CD4-positive, alpha-beta T cell treated with Interleukin-1 beta for 1 hour (primary cell): Measurements from ENCODE around the gene RAB27A.
"Not testable (repeated sequence)": the region's sequence is repeated elsewhere in the genome, so short reads cannot be mapped to it uniquely, and the experiment has no call there.

Source experiments
- DNase-seq, 2 donors: peaks; one replicate each; pipeline ENCODE4 v3.0.0-alpha.2; 2020 to 2022

The RAB27A gene

GRCh38 chr15:55289746-55290527 lies at the start of gene RAB27A:
Gene RAB27A, minus strand, starts transcription at chr15:55289813. Its CDS starts 54,879 bp downstream, at chr15:55234934.
- DNase-seq = peak; percentile 79 to 81

- DNase-seq = no peak
Measured at GRCh38 chr15:55337160-55337559, 47.5 kb upstream of the RAB27A start.

DNA sequence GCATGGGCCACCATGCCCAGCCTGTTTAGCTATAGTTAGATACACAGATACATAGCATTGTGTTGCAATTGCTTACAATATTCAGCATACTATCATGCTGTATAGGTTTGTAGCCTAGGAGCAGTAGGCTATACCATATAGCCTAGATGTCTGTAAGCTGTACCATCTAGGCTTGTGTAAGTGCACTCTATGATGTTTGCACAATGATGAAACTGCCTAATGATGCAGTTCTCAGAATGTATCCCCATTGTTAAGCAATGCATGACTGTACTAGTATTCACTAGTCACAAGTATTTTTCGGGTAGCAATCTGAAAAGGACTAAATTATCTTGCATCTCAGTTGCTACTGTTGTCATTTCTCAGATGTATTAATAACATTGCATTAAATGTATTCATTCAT lies 45.4 kb upstream of the RAB27A start:
- DNase-seq = no peak

GRCh38 chr15:55334371-55334770 lies 44.8 kb upstream of the RAB27A start:
- no peak for DNase-seq

DNA sequence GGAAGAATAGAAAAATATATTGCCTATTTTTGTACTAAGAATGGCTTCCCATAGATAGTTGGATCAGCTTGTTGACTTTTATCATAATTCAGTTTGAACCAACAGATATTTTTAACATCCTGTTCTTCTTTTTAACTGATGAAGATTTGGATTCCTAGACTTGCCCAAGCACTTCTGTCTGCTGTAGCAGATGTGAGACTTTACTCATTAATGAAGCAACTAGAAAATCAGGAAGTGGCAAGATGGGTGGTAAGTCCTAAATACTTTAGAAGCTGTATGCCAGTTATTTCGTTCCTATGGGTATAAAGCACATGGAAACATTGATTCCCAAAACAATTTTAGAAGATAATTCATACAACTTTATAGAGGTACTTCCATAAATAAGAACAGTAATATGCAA lies 37.8 kb upstream of the RAB27A start:
- no peak for DNase-seq

- no peak for DNase-seq
Measured at GRCh38 chr15:55322467-55322866, 32.9 kb upstream of the RAB27A start.

DNA sequence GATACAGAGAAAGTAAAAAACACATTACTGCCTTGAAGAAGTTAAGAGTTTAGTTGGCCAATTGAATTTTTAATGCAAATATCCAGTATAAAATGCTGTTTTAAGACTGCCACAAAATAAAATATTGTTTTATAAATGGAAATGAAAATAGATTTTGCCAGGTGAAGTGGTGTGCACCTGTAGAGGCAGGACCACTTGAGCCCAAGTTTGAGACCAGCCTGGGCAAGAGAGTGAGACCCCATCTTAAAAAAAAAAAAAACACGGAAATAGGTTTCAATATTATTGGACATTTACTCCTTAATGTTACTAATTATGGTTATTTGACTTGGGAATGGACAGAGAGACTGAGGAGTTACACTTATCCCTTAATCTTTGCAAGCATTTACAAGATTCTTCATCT lies 31.4 kb upstream of the RAB27A start:
- DNase-seq = no peak

DNA sequence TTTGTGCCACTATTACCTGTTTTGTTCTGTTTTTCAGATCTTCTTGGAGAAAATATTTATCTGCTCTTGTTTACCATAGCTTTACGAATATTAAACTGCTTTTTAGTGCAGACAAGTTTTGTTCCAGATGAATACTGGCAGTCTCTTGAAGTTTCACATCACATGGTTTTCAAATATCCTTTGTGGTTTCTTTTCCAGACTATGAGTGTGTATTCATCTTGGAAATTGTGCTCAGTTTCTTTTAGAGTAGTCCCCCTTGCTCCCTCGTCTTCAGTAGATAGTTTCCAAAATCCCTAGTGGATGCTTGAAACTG lies 30.6 kb upstream of the RAB27A start:
- no peak for DNase-seq

DNA sequence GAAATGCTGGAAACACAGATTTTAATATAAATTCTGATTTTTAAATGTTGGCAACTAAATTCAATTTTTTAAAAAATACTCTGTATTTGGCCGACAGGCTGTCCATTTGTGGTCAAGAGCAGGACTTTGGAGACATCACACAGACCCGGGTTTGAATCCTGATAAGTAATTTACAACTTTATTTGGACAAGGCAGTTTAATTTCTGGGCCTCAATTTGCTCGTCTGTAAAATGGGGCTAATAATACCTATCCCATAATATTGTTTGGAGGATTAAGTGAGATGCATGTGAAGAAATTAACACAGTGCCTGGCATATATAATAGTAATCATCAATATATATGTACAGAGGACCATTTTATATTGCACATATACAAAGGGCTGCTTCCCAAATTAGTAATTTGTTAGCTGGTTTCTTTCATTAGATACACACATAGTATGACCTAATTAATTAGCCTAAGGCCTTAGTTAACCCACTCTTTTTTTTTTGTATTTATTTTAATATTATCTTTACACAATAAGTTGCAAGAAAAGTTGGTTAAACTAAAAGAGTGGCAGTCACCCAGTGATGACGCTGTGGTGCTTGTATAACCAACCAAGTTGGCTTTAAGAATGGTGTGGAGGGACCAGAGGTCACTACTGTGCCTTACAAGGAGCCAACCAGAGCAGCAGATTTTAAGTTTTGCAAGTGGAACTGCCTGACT lies 30.1 kb upstream of the RAB27A start:
- peak in 1 of 2 donors; percentile 15 for DNase-seq

DNA sequence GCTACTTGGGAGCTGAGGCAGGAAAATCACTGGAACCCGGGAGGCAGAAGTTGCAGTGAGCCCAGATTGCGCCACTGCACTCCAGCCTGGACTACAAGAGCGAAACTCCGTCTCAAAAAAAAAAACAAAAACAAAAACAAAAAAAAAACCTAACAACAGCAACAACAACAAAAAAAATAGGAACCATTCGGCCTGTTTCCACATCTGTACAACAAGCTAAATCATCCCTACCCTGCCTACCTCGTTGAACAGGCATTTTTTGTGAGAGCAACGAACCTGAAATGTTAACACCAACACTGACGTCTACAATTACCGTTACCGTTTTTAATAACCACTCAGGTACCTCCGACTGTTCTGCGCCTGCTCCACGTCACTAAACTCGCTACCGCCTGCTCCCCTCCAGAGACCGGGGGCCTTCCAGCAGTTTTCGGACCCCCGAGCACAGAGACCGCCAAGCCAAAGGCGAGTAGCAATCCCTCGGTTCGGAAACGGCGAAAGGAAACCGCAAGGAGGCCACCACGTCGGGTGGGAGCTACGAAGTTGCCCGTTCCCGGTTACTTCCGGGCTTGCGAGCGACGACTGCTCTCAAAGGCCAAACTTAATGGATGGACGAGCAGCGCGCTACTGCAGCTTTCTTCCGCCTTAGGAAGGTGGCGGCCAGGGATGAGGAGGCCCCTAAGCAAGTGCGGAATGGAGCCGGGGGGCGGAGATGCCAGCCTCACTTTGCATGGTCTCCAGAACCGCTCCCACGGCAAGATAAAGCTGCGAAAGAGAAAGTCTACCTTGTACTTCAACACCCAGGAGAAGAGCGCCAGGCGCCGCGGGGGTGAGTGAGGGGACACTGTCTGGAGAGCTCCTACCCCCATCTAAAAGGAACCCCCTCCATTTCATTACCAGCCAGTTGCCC lies 29.2 kb upstream of the RAB27A start, which contains the start of the genes PIGB and PIGBOS1:
Gene PIGB, plus strand, starts transcription at position 635 of the 907 bp plus-strand sequence. Its CDS starts 29 bp downstream, at position 664.
Gene PIGBOS1, minus strand, starts transcription at position 536 of the 907 bp plus-strand sequence. CDS start 1,331 bp downstream, outside the sequence.
- DNase-seq = peak; percentile 83 to 84

- DNase-seq = not testable (repeated sequence)
Measured at GRCh38 chr15:55302801-55303200, 13.2 kb upstream of the RAB27A start.

DNA sequence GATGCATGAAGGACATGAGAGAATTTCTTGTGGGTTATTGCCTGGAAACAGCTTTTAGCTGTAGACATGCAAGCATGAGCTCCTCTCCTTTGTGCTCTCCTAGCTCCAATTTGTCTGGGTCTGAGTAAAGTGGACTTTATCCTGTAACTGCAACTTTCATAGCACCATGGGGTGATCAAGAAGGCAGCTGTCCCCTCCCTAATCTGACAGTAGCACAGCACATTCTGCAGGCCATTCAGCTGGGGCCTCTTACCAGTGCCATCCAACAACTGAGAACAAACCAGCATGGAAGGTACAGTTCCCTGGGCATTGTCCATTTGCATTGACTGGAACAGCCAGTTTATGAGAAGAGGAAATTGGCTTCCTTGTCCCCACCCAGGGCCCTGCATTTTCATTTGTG lies 7.7 kb upstream of the RAB27A start:
- DNase-seq = no peak

DNA sequence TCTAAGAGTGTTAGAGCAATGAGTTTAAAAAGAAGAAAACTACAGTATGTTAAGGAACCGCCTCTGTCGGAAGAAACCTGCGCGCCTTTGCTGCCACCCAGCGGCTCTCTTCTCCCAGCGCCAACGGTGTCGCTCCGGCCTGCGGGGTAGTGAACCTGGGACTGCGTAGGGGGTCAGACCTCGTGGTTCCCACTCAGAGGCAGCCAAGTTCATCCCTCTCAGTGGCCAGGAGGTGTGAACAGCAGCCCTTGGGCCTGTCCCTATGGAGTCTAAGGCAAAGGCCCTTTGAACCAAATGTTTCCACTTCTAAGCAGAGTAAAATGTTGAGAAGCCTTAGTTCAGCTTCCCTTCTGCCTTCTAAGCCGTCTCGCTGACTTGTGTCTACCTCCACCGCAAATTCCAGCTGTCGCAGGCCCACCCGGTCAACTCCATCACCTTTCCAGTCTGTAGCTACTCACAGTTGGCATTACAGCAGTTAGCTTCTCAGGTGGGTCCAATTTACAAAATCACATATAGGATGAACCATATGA lies 980 bp upstream of the RAB27A start:
- DNase-seq = peak; percentile 86 to 87

GRCh38 chr15:55289011-55289745 lies 435 bp downstream of the RAB27A start:
- DNase-seq = peak; percentile 33 to 52

GRCh38 chr15:55288006-55288717 lies 1.5 kb downstream of the RAB27A start:
- DNase-seq = no peak

- not testable (repeated sequence) for DNase-seq
Measured at GRCh38 chr15:55286442-55287189, 3.0 kb downstream of the RAB27A start.

DNA sequence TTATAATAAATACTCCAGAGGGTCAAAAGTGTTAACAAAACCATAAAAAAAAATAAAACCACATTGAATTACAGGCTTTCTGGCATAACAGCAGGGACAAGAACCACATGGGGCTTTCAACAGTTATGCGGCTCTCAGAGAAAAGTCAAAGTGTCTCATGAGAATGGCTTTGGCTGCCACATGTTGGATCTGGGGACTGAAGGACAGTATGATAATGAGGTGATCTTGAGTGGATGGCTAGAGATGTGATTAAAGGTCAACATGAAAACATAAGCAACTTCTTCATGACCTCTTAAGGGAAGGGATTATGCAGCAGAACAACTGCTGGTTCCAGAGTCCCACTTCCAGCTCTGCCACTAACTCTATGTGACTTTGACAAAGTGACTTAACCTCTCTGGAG lies 5.2 kb downstream of the RAB27A start:
- no peak for DNase-seq

- DNase-seq = no peak
Measured at GRCh38 chr15:55283379-55284147, 6.0 kb downstream of the RAB27A start.

GRCh38 chr15:55282284-55282833 lies 7.3 kb downstream of the RAB27A start:
- DNase-seq = peak; percentile 16 to 46
